HG03108 (cell line): Measurements from ENCODE around the gene KCNK2.
"Not testable (repeated sequence)": the region's sequence is repeated elsewhere in the genome, so short reads cannot be mapped to it uniquely, and the experiment has no call there.

Experiments used
- ATAC-seq: cut with Tn5 transposase; IDR thresholded peaks from one replicate; pipeline ENCODE4 v1.9.1; 2021; ENCODE audit warnings: moderate library complexity; ENCODE audit not compliant: unreplicated experiment

KCNK2 gene

GRCh38 chr1:215151841-215152549 lies 69.5 kb downstream of the KCNK2 start:
- ATAC-seq = no peak

- no peak for ATAC-seq
Measured at GRCh38 chr1:215156232-215156631, 73.7 kb downstream of the KCNK2 start.

GRCh38 chr1:215160351-215160750 lies 77.8 kb downstream of the KCNK2 start:
- ATAC-seq = no peak

- ATAC-seq = not testable (repeated sequence)
Measured at GRCh38 chr1:215163144-215163543, 80.6 kb downstream of the KCNK2 start.

- no peak for ATAC-seq
Measured at GRCh38 chr1:215166886-215167285, 84.3 kb downstream of the KCNK2 start.

GRCh38 chr1:215181518-215181917 lies 99.0 kb downstream of the KCNK2 start:
- ATAC-seq = no peak

GRCh38 chr1:215185067-215185620 lies 102.6 kb downstream of the KCNK2 start:
- no peak for ATAC-seq

- ATAC-seq = no peak
Measured at GRCh38 chr1:215188302-215188950, 105.9 kb downstream of the KCNK2 start.

- no peak for ATAC-seq
Measured at GRCh38 chr1:215192306-215192705, 109.8 kb downstream of the KCNK2 start.

- ATAC-seq = no peak
Measured at GRCh38 chr1:215198021-215198420, 115.5 kb downstream of the KCNK2 start.

- ATAC-seq = no peak
Measured at GRCh38 chr1:215200121-215200520, 117.6 kb downstream of the KCNK2 start.

GRCh38 chr1:215201283-215201682 lies 118.7 kb downstream of the KCNK2 start:
- ATAC-seq = no peak

- ATAC-seq = no peak
Measured at GRCh38 chr1:215202868-215203267, 120.3 kb downstream of the KCNK2 start.

- ATAC-seq = no peak
Measured at GRCh38 chr1:215210167-215210566, 127.6 kb downstream of the KCNK2 start.

- ATAC-seq = no peak
Measured at GRCh38 chr1:215215846-215216245, 133.3 kb downstream of the KCNK2 start.

- ATAC-seq = no peak
Measured at GRCh38 chr1:215219372-215219771, 136.8 kb downstream of the KCNK2 start.

GRCh38 chr1:215220346-215220745 lies 137.8 kb downstream of the KCNK2 start:
- no peak for ATAC-seq

- no peak for ATAC-seq
Measured at GRCh38 chr1:215226757-215227156, 144.2 kb downstream of the KCNK2 start.

- ATAC-seq = no peak
Measured at GRCh38 chr1:215228193-215228592, 145.7 kb downstream of the KCNK2 start.

GRCh38 chr1:215241451-215241850 lies 158.9 kb downstream of the KCNK2 start:
- no peak for ATAC-seq

- no peak for ATAC-seq
Measured at GRCh38 chr1:215243345-215244054, 161.0 kb downstream of the KCNK2 start.

- ATAC-seq = no peak
Measured at GRCh38 chr1:215250913-215251312, 168.4 kb downstream of the KCNK2 start.
